Activated CD4-positive, CD25-positive, alpha-beta regulatory T cell treated with anti-CD3 and anti-CD28 coated beads, Interleukin-2, amount 50 U/mL, for 24 hours (primary cell): Measurements from ENCODE around the gene ASB2.
A peak's percentile ranks its signal among the peaks of the same experiment; 100 is the strongest.

Experiments
- ATAC-seq, 2 donors: fragments of 150-1000 bp; cut with Tn5 transposase; one replicate each; pipeline ENCODE4 v1.10.0; 2021; ENCODE audit warnings: mild to moderate bottlenecking in 1 of 2, moderate library complexity in 1 of 2

ASB2 gene

GRCh38 chr14:93901813-93902212 lies 74.6 kb downstream of the ASB2 start:
- ATAC-seq = no peak

- ATAC-seq = no peak
Measured at GRCh38 chr14:93898731-93899130, 77.6 kb downstream of the ASB2 start.

DNA sequence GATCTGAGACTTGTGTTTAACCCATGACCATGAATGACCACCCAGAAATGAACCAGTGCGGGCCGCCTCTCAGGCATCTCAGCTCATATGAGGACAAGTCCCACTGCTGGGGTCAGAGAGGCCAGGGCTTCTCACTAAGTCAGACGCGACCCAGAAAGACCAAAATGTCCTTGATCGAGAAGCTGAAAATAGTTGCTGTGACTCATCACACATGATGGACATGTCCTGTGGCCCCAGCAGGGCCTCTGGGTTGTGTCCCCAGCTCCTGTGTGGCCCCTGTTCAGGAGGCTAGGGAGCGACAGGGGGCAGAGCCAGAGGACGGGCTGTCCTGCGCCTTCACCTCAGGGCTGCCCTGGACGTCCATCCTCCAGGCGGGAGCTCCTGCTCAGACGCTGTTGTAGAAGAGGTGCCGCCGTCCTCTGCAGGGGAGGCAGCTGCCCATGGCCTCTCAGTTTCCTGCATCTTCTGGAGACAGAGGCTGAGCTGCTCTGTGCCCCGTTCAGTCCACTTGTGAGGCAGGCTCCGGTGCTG lies 78.2 kb downstream of the ASB2 start:
- no peak for ATAC-seq

DNA sequence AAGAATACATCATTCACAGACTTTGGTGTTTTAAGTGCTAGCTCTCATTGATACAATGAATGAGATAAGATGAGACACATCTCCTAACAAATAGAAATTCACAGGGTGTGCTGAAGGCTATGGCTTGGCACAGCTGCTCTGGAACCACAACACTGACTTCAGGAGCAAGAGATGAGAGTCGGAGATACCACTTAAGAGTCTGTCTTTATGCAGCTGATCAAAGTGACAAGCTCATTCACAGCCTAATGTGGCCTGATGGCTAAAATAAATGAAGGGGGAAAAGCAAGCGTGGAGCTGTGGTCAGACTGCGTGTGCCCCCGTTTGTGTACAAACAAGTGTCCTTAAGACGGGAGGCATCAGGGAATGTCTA lies 78.9 kb downstream of the ASB2 start:
- no peak for ATAC-seq

GRCh38 chr14:93895023-93895604 lies 81.3 kb downstream of the ASB2 start:
- no peak for ATAC-seq

GRCh38 chr14:93893661-93894261 lies 82.6 kb downstream of the ASB2 start:
- ATAC-seq = no peak

GRCh38 chr14:93892923-93893558 lies 83.3 kb downstream of the ASB2 start:
- ATAC-seq = peak in 1 of 2 donors; percentile 30

DNA sequence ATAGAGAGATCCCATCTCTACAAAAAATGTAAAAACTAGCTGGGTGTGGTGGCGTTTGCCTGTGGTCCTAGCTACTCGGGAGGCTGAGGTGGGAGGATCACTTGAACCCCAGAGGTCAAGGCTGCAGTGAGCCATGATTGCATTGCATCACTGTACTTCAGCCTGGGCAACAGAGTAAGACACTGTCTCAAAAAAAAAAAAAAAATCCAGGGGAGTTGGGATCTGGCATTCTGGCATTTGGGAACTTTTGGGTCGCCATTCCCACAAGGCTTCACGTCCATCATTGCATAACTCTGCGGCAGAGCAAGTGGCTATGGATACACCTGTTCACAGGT lies 83.9 kb downstream of the ASB2 start:
- no peak for ATAC-seq

- no peak for ATAC-seq
Measured at GRCh38 chr14:93891756-93892504, 84.4 kb downstream of the ASB2 start.

DNA sequence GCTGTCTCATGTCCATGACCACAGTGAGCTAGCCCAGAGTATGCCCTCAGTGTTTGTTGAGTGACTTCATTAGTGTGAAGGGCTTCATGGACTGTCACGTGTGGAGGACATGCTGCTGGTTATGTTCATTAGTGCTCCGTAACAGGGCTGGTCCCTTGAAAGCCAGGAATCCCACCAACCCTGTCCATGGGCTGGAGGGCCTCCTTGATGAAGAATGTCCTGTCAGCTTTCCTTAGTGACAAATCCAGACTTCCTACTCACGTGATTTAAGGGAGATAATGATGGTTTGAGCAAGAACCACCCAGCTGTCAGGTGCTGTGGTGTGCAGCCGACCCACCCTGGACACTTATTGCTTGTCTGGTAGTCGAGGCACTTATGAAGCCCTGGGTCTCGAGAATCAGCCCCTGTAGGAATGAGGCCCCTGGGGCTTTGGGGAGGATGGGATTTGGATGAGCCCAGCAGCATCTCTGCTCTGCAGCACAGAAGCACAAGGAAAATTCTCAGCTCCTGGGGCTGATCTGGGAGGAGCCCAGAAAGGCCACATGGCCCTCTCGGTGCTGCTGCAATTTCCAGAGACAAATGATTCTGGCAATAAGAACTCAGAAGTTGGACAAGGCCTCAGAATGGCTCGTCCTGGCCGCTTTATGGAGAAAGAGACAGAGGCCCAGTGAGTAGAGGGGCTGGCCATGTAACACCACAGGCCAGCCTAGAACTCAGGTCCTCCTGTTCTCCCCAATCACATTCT lies 86.5 kb downstream of the ASB2 start:
- no peak for ATAC-seq

DNA sequence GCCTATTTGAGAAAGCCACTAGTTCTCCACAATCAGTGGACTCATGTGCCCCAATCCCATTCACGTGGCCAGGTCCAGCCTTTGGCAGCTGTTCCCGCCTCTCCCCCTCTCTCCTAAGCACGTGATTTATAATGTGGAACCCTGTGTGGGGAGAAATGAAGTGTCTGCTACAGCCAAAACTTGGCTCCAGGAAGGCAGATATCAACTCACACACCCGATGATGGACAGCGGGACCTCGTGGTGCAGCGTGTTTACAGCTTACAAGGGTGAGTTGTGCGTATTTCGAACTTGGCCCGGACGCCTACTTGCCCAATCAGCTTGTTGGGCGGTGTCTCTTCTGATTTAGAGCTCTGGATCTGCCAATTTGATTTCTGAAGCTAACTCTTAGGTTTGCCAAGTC lies 87.4 kb downstream of the ASB2 start:
- ATAC-seq = no peak

GRCh38 chr14:93884950-93885349 lies 91.4 kb downstream of the ASB2 start:
- ATAC-seq = no peak
